ENCODE results near the gene MORN4.

MORN4 gene

DNA sequence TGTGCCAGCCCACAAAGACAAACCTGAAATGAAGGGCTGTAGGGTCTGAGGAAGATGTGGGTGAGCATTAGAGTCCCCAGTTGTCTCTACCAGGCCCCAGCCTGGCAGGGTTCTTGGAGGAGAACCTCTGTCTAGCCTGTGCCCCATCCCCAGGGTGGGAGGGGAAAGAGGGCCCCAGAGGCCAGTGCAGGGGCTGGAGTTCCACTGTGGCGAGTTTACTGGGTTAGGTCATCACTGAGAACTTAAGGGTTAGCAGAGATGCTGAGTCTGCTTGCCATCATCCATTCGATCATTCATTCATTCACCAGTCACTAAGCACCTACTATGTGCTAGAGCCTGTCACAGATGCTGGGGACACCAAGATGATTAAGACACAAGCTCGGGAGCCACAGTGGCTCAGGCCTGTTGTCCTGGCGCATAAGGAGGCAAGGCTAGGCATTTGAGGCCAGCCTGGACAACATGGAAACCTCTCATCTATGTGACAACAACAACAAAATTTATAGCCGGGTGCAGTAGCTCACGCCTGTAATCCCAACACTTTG lies 58.1 kb downstream of the MORN4 start:
- DNase-seq (ENCODE audit: low spot score) (peak; percentile 77), FAIRE-seq (no peak)

- peak; percentile 98 for FAIRE-seq
Observed at GRCh38 chr10:97574374-97575126, 58.8 kb downstream of the MORN4 start.

DNA sequence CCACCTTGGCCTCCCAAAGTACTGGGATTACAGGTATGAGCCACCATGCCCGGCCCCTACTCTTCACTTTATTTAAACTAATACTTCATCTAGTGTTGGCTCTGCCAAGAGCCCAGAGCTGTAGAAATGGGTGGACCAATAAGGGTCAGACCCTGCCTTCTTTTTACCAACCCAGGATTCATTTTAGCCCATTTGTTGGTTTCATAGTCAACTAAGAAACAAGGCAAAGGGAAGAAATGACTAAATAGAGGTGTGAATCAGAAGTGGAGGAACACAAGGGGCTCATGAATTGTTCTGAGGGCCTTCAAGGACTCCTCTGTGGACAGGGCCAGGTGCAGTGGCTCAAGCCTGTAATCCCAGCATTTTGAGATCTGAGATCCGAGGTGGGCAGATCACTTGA lies 59.6 kb downstream of the MORN4 start:
- no peak for DNase-seq (ENCODE audit: low spot score)
- FAIRE-seq = no peak

More at GRCh38 chr10:97574374-97575126, 58.8 kb downstream of the MORN4 start:
- peak; percentile 100 for DNase-seq (ENCODE audit: low spot score)

- peak; percentile 43 for FAIRE-seq
- DNase-seq (ENCODE audit: low spot score) = peak; percentile 85
Observed at GRCh38 chr10:97573021-97573420, 60.3 kb downstream of the MORN4 start.

DNA sequence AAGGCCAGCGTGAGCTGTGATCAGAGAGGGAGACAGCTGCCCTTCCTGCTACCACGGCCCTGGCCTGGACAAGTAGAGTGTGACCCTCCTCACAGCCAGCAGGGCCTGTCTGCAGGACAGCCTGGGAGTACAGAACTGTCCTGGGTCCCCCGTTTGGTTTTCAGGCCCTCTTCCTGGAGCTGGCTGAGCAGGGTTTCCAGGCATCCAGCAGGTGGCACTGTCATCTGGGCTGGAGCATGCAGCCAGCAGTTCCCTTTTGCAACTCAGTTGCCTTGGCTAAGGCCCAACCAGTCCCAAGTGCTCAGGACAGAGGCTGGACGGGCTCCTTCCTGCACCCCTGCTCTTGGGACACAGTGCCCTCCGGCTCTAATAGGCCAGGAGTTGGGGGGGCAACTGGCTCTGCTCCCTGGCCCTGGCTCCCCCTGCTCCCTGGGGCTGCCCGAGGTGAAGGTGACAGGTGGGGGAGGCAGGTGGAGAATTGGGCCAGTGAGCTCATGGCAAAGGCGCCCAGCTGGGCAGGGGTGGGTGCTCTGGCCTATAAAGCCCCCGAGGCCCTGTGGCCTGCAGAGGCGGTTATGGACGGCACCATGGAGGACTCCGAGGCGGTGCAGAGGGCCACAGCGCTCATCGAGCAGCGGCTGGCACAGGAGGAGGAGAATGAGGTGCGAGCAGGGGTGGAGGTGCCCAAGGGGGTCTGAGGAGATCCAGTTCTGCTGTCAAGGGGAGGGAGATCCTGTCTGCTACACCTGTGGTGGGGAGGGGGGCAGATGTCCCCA lies 60.9 kb downstream of the MORN4 start, which contains the start of gene ANKRD2:
TSS of gene ANKRD2 (plus strand) at position 566 of the 776 bp plus-strand sequence. CDS start at position 576, 10 bp downstream.
- DNase-seq (ENCODE audit: low spot score) = peak; percentile 70
- no peak for FAIRE-seq

GRCh38 chr10:97571622-97572021 lies 61.7 kb downstream of the MORN4 start:
- FAIRE-seq (no peak), DNase-seq (ENCODE audit: low spot score) (no peak)

DNA sequence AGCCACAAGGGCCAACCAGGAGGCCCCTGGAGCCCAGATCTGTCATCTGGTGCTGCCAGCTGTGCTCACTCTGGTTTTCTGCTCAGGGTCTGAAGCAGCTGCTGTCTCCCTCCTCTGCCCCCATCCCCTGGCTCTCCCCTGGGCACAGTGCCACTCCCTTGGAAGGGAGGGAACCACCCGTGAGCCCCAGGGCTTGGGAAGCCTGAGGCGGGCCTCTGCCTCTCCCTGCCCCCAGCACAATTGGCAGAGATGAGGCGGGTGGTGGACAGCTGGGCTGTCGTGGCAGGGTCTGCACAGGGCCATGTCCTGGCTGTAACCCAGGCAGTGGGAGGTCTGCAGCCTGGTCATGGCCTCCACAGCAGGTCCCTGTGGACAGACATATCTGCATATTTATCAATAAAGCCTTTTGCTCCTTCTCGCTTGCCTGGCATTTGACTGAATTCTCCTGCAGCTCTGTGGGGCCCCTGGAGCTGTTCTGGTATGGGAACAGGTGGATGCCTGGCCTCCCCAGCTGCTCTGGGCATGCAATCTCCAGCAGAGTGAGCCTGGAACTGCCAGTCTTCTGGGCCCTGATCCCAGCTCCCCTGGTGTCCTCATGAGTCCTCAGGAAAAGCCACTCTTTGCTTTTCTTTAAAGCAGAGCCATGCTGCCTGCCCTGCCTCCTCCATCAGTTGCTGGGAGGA lies 62.4 kb downstream of the MORN4 start:
- DNase-seq (ENCODE audit: low spot score) (no peak), FAIRE-seq (no peak)

GRCh38 chr10:97570146-97570788 lies 63.0 kb downstream of the MORN4 start:
- no peak for FAIRE-seq
- no peak for DNase-seq (ENCODE audit: low spot score)

DNA sequence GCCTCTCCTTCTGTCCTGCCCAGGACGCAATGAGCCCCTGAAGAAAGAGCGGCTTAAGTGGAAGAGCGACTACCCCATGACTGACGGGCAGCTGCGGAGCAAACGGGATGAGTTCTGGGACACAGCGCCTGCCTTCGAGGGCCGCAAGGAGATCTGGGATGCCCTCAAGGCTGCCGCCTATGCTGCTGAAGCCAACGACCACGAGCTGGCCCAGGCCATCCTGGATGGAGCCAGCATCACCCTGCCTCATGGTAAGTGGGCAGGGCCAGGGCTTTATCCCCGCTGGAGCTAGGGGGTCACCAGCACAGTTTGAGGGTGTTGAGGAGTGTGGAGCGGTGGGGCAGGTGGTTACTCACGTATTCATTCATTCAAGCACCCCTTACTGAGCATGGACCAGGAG lies 65.4 kb downstream of the MORN4 start:
- FAIRE-seq (no peak), DNase-seq (ENCODE audit: low spot score) (no peak)

DNA sequence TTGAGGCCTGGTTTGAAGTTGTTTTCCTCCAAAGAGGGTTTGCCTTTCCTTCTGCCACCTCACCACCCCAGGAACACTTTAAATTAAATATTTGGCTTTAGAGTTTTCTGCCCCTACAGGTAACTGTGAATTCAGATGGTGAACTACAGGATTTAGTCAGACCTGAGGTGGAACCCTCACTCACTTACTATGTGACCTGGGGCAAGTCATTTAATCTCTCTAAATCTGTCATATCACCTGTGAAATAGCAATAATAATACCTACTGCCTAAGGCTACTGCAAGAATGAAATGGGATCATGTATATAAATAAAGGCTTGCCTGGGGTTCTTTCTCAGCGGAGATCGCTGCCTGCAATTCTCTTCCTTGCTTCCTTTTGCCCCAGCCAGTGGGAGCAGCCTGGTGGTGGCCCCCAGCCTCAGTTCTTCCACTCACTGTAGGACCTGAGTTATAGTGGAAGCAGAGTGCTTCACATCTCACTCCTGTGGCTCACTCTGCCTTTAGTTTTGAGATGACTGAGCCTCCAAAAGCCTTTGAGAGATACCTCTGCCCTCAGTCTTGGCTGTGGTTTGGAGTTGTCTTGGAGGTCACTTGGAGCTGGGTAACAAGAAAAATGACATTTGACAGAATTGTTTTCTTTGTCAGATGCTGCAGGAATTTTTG lies 66.8 kb downstream of the MORN4 start:
- FAIRE-seq (no peak), DNase-seq (ENCODE audit: low spot score) (no peak)

DNA sequence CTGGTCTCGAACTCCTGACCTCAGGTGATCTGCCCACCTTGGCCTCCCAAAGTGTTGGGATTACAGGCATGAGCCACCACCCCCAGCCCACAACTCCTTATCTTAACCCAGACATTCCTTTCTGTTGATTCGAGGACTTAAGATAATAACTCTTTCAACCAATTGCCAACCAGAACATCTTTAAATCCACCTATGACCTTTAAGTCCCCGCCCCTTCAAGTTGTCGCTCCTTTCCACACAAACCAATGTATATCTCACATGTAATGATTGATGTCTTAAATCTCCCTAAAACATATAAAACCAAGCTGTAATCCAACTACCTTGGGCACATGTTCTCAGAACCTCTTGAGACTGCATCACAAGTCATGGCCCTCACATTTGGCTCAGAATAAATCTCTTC lies 68.5 kb downstream of the MORN4 start:
- DNase-seq (ENCODE audit: low spot score) (peak; percentile 53), FAIRE-seq (no peak)

Measured in RCC 7860 (cell line).